ENCODE results near the gene SMTNL2.
"Not testable (repeated sequence)": the region's sequence is repeated elsewhere in the genome, so short reads cannot be mapped to it uniquely, and the experiment has no call there.

The SMTNL2 gene

GRCh38 chr17:4604736-4605135 is 20.4 kb downstream of the SMTNL2 start:
- not testable (repeated sequence) for H3K27ac ChIP-seq (ENCODE audit: low read depth, low read length); H3K4me3 ChIP-seq (ENCODE audit: low read length); H3K9ac ChIP-seq (ENCODE audit: low read length); H3K27me3 ChIP-seq (ENCODE audit: control insufficient read depth, insufficient read depth, low read length); H3K4me1 ChIP-seq (ENCODE audit: control insufficient read depth, insufficient read depth, low read length); H3K36me3 ChIP-seq (ENCODE audit: control insufficient read depth, insufficient read depth, low read length)

- Histone ChIP-seq H3K36me3 (ENCODE audit: control insufficient read depth, insufficient read depth, low read length) (no peaks in the 10 kb centered on the region), H3K27me3 (ENCODE audit: control insufficient read depth, insufficient read depth, low read length) (no peaks in the 10 kb centered on the region), H3K27ac (ENCODE audit: low read depth, low read length) (no peak overlapping the region), H3K4me3 (ENCODE audit: low read length) (no peak overlapping the region), H3K4me1 (ENCODE audit: control insufficient read depth, insufficient read depth, low read length) (no peaks in the 10 kb centered on the region), H3K9ac (ENCODE audit: low read length) (no peak overlapping the region)
Observed at GRCh38 chr17:4605826-4606225, 21.5 kb downstream of the SMTNL2 start.

GRCh38 chr17:4607261-4607741 is 23.0 kb downstream of the SMTNL2 start:
- no peaks in the 10 kb centered on the region for H3K27me3 ChIP-seq (ENCODE audit: control insufficient read depth, insufficient read depth, low read length)
- no peak overlapping the region for H3K9ac ChIP-seq (ENCODE audit: low read length)
- H3K4me1 ChIP-seq (ENCODE audit: control insufficient read depth, insufficient read depth, low read length), result no peaks in the 10 kb centered on the region
- H3K27ac ChIP-seq (ENCODE audit: low read depth, low read length), result peak overlapping the region; percentile 45
- H3K36me3 ChIP-seq (ENCODE audit: control insufficient read depth, insufficient read depth, low read length), result no peaks in the 10 kb centered on the region
- no peak overlapping the region for H3K4me3 ChIP-seq (ENCODE audit: low read length)

- H3K9ac ChIP-seq (ENCODE audit: low read length), result no peak overlapping the region
- H3K36me3 ChIP-seq (ENCODE audit: control insufficient read depth, insufficient read depth, low read length), result no peaks in the 10 kb centered on the region
- H3K27ac ChIP-seq (ENCODE audit: low read depth, low read length), result peak overlapping the region; percentile 45
- no peaks in the 10 kb centered on the region for H3K27me3 ChIP-seq (ENCODE audit: control insufficient read depth, insufficient read depth, low read length)
- H3K4me3 ChIP-seq (ENCODE audit: low read length), result no peak overlapping the region
- H3K4me1 ChIP-seq (ENCODE audit: control insufficient read depth, insufficient read depth, low read length), result no peaks in the 10 kb centered on the region
Observed at GRCh38 chr17:4607773-4608187, 23.5 kb downstream of the SMTNL2 start.

- Histone ChIP-seq H3K4me1 (ENCODE audit: control insufficient read depth, insufficient read depth, low read length) (no peaks in the 10 kb centered on the region), H3K27me3 (ENCODE audit: control insufficient read depth, insufficient read depth, low read length) (no peaks in the 10 kb centered on the region), H3K9ac (ENCODE audit: low read length) (no peak overlapping the region), H3K27ac (ENCODE audit: low read depth, low read length) (no peak overlapping the region), H3K36me3 (ENCODE audit: control insufficient read depth, insufficient read depth, low read length) (no peaks in the 10 kb centered on the region), H3K4me3 (ENCODE audit: low read length) (no peak overlapping the region)
Observed at GRCh38 chr17:4609761-4610160, 25.4 kb downstream of the SMTNL2 start.

- Histone ChIP-seq H3K4me3 (ENCODE audit: low read length) (no peak overlapping the region), H3K4me1 (ENCODE audit: control insufficient read depth, insufficient read depth, low read length) (no peaks in the 10 kb centered on the region), H3K9ac (ENCODE audit: low read length) (no peak overlapping the region), H3K27ac (ENCODE audit: low read depth, low read length) (no peak overlapping the region), H3K27me3 (ENCODE audit: control insufficient read depth, insufficient read depth, low read length) (no peaks in the 10 kb centered on the region), H3K36me3 (ENCODE audit: control insufficient read depth, insufficient read depth, low read length) (no peaks in the 10 kb centered on the region)
Observed at GRCh38 chr17:4610162-4610561, 25.8 kb downstream of the SMTNL2 start.

- no peak overlapping the region for H3K27ac ChIP-seq (ENCODE audit: low read depth, low read length)
- no peaks in the 10 kb centered on the region for H3K36me3 ChIP-seq (ENCODE audit: control insufficient read depth, insufficient read depth, low read length)
- no peak overlapping the region for H3K9ac ChIP-seq (ENCODE audit: low read length)
- H3K4me3 ChIP-seq (ENCODE audit: low read length), result no peak overlapping the region
- peaks cover under 1% of the 10 kb centered on the region for H3K27me3 ChIP-seq (ENCODE audit: control insufficient read depth, insufficient read depth, low read length)
- H3K4me1 ChIP-seq (ENCODE audit: control insufficient read depth, insufficient read depth, low read length), result no peaks in the 10 kb centered on the region
Observed at GRCh38 chr17:4610656-4611055, 26.3 kb downstream of the SMTNL2 start.

- H3K36me3 ChIP-seq (ENCODE audit: control insufficient read depth, insufficient read depth, low read length), result no peaks in the 10 kb centered on the region
- no peaks in the 10 kb centered on the region for H3K4me1 ChIP-seq (ENCODE audit: control insufficient read depth, insufficient read depth, low read length)
- H3K27ac ChIP-seq (ENCODE audit: low read depth, low read length), result no peak overlapping the region
- H3K27me3 ChIP-seq (ENCODE audit: control insufficient read depth, insufficient read depth, low read length), result peaks cover 4% of the 10 kb centered on the region
- no peak overlapping the region for H3K4me3 ChIP-seq (ENCODE audit: low read length)
- H3K9ac ChIP-seq (ENCODE audit: low read length), result no peak overlapping the region
Observed at GRCh38 chr17:4616476-4616875, 32.1 kb downstream of the SMTNL2 start.

- H3K9ac ChIP-seq (ENCODE audit: low read length), result no peak overlapping the region
- H3K4me1 ChIP-seq (ENCODE audit: control insufficient read depth, insufficient read depth, low read length), result no peaks in the 10 kb centered on the region
- H3K36me3 ChIP-seq (ENCODE audit: control insufficient read depth, insufficient read depth, low read length), result no peaks in the 10 kb centered on the region
- no peak overlapping the region for H3K4me3 ChIP-seq (ENCODE audit: low read length)
- no peak overlapping the region for H3K27ac ChIP-seq (ENCODE audit: low read depth, low read length)
- peaks cover 4% of the 10 kb centered on the region for H3K27me3 ChIP-seq (ENCODE audit: control insufficient read depth, insufficient read depth, low read length)
Observed at GRCh38 chr17:4617090-4617489, 32.8 kb downstream of the SMTNL2 start.

GRCh38 chr17:4617590-4618351 is 33.4 kb downstream of the SMTNL2 start:
- Histone ChIP-seq H3K9ac (ENCODE audit: low read length) (no peak overlapping the region), H3K36me3 (ENCODE audit: control insufficient read depth, insufficient read depth, low read length) (no peaks in the 10 kb centered on the region), H3K27me3 (ENCODE audit: control insufficient read depth, insufficient read depth, low read length) (peaks cover 4% of the 10 kb centered on the region), H3K27ac (ENCODE audit: low read depth, low read length) (no peak overlapping the region), H3K4me3 (ENCODE audit: low read length) (no peak overlapping the region), H3K4me1 (ENCODE audit: control insufficient read depth, insufficient read depth, low read length) (no peaks in the 10 kb centered on the region)

GRCh38 chr17:4620531-4621101 is 36.3 kb downstream of the SMTNL2 start:
- Histone ChIP-seq H3K4me3 (ENCODE audit: low read length) (no peak overlapping the region), H3K9ac (ENCODE audit: low read length) (no peak overlapping the region), H3K36me3 (ENCODE audit: control insufficient read depth, insufficient read depth, low read length) (no peaks in the 10 kb centered on the region), H3K27ac (ENCODE audit: low read depth, low read length) (no peak overlapping the region), H3K27me3 (ENCODE audit: control insufficient read depth, insufficient read depth, low read length) (peaks cover 4% of the 10 kb centered on the region), H3K4me1 (ENCODE audit: control insufficient read depth, insufficient read depth, low read length) (peaks cover 3% of the 10 kb centered on the region)

- Histone ChIP-seq H3K4me1 (ENCODE audit: control insufficient read depth, insufficient read depth, low read length) (peaks cover 3% of the 10 kb centered on the region), H3K4me3 (ENCODE audit: low read length) (no peak overlapping the region), H3K9ac (ENCODE audit: low read length) (no peak overlapping the region), H3K27me3 (ENCODE audit: control insufficient read depth, insufficient read depth, low read length) (no peaks in the 10 kb centered on the region), H3K27ac (ENCODE audit: low read depth, low read length) (no peak overlapping the region), H3K36me3 (ENCODE audit: control insufficient read depth, insufficient read depth, low read length) (no peaks in the 10 kb centered on the region)
Observed at GRCh38 chr17:4622375-4622774, 38.0 kb downstream of the SMTNL2 start.

- no peaks in the 10 kb centered on the region for H3K27me3 ChIP-seq (ENCODE audit: control insufficient read depth, insufficient read depth, low read length)
Observed at GRCh38 chr17:4623249-4623648, 38.9 kb downstream of the SMTNL2 start.

More at GRCh38 chr17:4623249-4623648, 38.9 kb downstream of the SMTNL2 start:
- Histone ChIP-seq H3K4me1 (ENCODE audit: control insufficient read depth, insufficient read depth, low read length) (peaks cover 3% of the 10 kb centered on the region), H3K27ac (ENCODE audit: low read depth, low read length) (no peak overlapping the region), H3K4me3 (ENCODE audit: low read length) (no peak overlapping the region), H3K36me3 (ENCODE audit: control insufficient read depth, insufficient read depth, low read length) (no peaks in the 10 kb centered on the region), H3K9ac (ENCODE audit: low read length) (no peak overlapping the region)

Data from rectal smooth muscle tissue (tissue), 1 donor.